ENCODE results near the gene FRK.
"Not testable (repeated sequence)": the region's sequence is repeated elsewhere in the genome, so short reads cannot be mapped to it uniquely, and the experiment has no call there.

Gene FRK

DNA sequence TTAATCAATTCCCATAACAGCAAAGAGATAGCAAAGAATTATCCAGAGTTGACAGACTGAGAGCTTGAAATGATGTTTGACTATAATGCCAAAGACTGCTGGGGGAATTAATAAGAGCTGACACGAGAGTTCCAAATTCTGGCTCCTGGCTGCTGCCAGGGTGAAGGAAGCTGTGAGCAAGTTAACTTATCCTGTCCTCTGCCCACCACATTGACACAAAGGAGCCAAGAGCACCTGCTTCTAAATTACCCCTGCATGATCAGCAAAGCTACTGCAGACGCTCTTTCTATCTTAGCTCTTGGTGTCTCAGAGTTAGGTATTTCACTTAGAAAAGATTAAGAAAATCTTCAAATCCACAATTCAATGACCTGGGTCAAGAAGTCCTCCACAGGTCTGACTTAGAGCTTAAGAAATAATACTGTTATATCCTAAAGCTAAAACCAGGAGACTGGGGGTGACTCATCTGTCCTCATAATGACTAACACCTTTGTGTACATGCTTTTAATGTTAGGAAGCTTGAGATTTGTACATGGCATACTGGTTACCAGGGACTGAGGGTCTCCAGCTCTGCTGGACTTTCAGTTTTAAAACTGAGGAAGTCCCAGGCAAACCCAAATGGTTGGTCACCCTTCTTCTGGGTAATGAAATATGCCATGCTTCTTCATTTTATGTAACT, 13.2 kb upstream of the FRK start:
- no peak for DNase-seq

DNA sequence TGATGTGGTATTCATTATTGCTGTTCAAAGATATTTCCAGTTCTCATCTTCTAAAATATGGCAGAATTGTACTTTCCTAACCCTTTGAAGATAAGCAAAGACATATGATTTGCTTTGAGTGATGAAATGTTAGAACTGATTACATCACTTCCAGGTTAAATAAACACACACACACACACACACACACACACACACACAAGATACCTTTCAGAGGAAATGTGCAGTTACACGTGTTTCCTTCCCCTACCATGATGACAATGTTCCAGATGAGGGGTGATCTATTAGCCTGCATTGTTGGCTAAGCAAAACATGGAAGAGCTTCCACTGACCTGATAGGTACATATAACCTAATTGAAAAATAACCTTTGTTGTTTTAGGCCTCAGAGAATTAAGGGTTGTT, 11.7 kb upstream of the FRK start:
- no peak for DNase-seq

DNA sequence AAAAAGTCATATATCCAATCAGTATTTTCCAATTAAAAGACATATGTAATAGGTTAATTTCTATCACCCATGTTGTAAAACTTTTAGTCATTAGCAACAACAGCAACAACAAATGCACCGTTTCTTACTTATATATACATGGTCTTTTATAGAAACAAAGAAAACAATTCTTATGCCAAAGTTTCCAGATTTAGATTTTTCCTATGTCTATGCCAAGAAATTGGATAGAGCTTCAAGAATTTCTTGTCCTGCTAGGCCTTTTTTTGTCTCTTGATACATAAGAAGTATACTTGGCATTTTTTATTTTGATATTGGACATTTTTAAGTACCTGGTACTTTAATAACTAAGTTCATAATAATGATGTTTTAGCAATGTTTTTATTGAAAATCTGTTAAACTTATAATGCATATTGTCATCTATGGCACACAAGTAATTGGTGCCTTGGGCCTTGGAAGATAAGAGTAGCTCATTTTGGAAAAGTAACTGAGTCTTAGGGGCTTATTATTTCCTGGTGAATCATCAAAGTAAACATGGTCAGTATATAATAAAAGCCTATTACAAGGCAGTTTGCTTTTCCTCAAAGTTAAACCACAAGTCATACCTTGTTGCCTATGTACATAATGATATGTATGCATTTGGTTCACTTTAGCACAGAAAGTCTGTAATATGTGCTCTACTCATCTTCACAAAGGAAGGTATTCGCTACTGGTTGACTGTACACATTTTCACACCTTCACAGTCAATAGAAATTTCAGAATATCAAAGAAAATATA, 10.1 kb upstream of the FRK start:
- DNase-seq = no peak

DNA sequence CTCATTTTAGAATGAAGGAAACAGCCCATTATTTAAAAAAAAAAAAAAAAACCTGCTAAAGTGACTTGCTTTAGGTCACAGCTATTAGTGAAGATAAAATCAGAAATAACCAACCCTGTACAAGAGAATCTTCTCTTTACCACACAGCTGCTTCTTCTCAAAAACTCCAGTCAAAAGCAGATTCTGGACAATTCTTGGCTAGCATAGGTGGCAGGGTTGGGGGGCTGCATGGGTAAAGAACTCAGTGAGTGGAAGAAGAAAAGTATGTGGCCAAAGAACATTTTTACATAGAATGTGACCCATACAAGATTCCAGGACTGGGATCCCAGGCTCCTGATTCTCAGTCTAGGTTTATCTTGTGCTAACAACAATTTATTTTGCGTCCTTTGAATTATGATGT, 9.4 kb upstream of the FRK start:
- DNase-seq = no peak

DNA sequence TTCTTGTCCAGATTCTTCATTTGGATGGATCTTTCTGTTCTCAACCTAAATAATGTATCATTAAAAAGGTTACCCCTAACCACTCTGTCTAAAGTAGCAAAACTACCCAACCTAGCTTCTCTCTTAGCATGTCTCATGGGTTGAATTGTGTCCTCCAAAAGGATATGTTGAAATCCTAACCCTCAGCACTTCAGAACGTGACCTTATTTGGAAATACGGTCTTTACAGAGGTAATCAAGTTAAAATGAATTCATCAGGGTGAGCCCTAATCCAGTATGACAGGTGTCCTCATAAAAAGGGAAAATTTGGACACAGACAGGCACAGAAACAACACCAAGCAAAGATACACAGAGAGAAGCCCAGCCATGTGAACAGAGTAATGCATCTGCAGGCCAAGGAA, 6.1 kb upstream of the FRK start:
- DNase-seq = no peak

DNA sequence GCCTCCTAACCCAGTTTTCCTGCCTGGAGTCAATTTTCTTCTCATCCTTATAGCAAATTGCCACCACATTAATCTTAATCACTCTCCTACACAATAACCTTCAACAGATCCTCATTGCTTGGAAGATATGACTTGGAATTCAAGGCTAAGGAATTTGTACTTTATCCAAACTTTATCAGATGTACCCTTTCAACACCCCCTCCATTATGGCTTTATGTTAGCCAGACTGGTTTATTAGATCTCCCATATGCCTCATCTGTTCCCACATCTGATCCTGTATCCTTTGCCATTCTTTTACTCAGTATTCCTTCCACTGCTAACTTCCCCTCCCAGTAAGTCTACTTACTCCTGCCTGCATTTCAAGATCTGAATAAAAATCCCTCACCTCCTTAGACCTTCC, 4.0 kb upstream of the FRK start:
- no peak for DNase-seq

DNA sequence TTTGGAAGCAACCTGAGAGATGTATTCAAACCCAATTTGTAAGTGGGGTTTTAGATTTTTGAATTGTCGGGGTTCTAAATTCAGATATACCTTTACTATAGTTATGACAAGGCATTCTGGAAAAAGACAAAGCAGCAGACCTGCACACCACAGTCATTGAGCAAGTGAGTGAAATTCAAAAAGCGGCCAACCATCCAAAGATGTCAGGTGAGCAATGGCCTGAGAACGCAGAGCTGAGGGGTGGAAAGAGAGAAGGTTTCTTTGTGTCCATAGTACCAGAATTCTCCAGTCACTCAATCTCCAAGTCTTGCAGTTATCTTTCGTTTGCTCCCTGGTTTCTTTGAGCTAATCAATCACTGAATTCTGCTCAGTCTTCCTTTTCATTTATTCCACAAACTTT, 1.8 kb upstream of the FRK start:
- no peak for DNase-seq

DNA sequence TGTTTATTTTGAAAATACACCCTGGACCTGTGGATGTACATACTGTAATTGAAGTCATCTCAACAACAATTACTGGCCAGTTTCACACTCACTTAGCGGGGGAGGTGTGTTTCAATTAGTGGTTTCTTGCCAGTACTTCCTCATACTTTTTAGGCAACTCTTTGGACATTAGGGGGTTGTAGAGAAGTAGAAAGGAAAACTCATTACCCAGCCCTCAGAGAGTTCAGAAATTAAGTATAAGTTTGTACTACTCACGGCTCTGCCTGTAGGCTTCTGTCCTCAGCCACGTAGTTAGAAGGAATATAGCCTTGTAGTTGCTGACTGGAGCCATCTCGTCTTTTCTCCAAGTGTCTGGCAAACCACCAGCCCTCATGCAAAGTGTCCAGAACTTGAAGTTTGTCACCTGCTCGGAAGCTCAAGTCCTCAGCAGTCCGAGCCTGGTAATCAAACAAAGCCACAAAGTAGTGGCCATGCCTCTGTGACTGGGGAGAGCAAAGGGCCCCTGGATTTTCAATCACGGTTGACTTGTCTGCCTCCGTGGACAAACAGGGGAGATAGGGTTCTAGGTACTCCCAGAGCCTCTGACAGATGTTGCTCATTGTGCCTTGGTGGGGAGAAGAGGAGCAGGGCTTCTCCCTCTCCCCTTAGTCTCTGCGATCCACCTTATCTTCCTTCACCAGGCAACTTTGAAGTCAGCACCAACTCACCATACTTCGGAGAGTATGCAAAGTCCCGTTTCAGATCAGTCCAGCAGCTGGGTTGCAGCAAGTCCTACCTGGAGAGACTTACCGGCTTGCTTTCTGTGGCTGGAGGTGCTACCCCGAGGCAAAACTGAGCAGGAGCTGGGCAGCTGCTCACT, 749 bp downstream of the FRK start:
- no peak for DNase-seq

DNA sequence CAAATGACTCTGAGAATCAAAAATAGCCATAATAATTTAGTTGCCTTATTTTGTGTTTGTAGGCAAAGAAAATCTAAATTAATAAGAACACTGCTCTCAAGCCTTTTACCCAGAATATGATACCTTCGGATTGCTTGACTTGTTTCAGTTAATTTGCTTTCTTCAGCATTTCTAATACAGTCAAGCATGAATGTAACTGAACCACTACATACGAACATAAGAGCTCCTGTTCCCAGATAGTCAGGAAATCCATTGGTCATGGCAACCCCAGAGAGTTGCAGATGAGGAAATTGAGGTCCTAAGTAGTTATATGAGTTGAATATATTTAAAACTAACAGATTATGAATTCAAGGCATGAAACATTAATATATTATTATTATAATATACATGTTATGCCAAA, 2.9 kb downstream of the FRK start:
- DNase-seq = no peak

DNA sequence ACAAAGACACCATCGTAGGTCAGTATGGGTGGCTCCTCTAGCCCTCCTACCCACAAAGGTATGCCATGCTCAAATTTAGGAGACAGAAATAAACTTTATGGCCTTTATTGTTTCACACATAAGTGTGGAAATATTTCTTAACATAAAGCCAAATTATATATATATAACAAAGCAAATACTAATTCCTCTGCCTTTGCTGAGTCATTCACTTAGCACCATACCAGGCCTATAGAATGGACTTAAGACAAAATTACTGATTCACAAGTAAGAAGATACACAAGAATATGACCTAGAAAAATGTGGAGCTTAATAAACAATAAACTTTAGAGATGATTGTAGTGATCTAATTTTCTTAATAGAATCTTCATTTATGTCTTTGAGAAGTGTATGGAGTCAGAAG, 5.2 kb downstream of the FRK start:
- no peak for DNase-seq

DNA sequence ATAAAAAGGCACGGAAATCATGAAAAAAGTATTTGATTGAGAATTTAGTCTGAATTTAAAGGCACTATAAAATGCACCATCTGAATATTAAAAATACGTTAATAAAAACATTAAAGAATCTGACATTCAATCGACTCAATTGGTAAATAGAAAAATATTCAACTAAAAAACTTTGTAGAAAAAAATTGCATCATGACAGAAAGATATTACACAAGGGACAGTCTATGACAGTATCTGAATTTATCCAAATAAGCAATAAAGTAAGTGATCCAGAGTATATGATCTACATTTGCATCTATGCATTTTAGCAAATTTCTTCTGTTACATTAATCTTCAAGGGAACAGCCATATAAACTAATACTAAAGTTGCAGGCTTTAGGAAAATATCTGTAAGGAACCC, 9.4 kb downstream of the FRK start:
- DNase-seq = no peak

DNA sequence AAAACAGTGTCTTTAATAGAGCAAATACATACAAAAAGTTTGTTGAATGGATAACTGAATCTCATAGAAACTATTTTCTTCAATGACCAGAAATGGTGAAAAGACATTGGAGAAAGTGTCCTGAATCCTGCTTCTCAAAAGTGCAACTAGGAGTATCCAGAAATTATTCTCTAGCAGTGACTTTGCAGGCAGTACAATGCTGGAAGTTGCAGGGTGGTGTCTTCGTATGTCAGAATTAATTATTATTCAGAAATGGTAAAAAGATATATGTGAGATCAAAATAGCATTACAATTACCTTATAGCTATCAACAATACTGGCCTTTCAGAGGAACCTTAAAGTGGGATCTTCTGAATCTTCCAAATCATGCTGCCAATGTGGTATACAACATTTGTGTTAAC, 10.0 kb downstream of the FRK start:
- DNase-seq = no peak

DNA sequence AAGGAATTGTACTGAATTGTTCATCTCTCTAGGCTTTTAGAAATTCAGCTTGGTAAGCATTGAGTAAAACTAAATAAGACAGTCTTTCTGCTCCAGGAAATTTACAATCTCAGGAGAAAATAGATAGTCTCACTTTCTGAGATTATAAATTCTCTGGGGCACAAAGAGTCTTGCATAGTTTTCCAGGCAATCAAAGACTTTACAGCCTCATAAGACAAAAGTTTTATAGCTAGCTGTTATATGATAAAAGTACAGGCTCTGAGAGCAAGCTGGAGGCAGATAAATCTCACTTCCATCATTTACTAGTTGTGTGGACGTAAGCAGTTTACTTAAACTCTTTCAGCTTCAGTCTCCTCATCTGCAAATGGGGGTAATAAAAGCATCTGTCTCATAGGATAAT, 11.4 kb downstream of the FRK start:
- DNase-seq = no peak

DNA sequence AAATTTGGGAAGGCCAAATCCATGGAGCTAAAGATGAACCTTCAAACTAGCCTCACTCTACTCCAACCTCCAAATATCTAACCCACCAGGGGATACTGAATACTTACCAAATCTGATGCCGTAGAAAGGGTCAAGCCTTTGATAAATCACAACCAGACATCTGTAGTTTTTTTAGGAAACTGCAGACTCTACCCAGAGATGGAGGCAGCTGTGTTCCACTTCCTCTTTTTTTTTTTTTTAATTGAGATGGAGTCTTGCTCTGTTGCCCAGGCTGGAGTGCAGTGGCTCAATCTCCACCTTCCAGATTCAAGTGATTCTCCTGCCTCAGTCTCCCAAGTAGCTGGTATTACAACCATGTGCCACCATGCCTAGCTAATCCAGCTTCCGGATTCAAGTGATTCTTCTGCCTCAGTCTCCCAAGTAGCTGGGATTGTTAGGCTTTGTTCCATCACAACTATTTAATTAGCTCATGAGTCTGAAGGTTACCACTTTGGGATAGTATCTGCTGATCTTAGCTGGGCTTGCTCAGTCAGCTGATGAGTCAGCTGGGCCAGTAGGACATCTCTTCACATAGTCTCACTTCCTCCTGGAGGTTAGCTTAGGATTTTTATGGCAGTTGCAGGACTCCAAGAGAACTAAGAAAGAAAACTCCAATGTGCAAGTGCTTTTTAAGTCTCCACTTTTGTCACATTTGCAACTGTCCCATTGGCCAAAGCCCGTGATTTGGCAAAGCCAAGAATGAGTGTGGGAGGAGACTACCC, 13.3 kb downstream of the FRK start:
- no peak for DNase-seq

DNA sequence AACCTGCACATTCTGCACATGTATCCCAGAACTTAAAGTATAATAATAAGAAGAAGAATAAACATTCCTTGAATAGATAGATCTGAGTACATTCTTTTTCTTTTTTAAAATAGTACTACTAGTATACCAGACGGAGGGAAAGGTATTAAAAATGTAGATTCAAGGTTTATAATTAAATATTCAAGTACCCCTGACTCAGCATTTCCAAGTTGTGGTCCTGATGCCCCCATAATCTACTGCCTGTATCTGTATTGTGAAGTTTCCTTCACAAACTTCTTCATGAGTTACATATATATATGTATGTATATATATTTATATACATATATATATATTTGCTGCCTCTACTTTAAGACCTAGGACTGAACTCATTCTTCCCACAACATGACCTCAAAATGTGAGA, 14.0 kb downstream of the FRK start:
- no peak for DNase-seq

DNA sequence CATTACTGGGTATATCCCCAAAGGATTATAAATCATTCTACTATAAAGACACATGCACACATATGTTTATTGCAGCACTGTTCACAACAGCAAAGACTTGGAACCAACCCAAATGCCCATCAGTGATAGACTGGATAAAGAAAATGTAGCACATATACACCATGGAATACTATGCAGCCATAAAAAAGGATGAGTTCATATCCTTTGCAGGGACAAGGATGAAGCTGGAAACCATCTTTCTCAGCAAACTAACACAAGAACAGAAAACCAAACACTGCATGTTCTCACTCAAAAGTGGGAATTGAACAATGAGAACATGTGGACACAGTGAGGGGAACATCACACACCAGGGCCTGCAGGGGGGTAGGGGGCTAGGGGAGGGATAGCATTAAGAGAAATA, 14.4 kb downstream of the FRK start:
- not testable (repeated sequence) for DNase-seq

DNA sequence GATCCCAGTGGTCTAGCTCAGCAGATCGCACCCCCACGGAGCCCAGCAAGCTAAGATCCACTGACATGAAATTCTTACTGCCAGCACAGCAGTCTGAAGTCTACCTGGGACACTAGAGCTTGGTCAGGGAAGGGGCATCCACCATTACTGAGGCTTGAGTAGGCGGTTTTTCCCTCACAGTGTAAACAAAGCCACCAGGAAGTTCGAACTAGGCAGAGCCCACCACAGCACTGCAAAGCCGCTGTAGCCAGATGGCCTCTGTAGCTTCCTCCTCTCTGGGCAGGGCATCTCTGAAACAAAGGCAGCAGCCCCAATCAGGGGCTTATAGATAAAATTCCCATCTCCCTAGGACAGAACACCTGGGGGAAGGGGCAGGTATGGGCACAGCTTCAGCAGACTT, 18.8 kb downstream of the FRK start:
- no peak for DNase-seq

DNA sequence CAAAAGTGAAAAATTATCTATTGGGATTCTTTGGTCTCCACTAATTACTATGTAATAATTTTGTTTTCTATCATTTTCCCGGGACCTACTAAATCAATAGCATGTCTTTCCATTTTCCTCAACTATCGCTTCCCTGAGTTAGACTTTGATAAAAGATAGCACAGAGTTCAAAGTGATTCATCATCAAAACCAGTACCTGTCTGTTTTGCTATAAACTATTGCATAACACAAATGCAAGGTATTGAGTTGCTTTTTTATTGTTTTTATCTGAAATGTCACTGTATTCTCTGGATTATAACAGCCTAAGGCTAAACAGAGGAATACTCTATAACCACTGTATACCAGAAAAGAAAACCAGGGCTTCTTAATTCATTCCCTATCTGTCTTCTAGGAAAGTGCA, 19.7 kb downstream of the FRK start:
- no peak for DNase-seq

DNA sequence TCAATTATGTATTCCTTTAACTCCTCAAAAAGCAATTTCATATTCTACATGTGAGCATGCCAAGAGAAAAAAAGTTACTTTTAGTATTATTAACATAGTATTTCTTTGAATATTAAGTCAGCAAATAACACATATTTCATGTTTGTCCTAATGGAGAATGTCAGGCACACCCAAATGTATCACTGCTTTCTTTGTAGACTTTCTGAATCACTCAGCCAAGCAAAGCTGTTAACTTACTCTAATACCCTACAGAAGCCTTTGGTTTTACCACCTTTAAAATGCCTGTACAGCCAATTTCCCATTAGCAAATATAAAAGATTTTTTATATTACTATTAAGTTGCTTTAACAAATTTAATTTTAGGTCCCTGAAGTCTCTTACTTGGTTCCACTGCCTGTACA, 23.8 kb downstream of the FRK start:
- no peak for DNase-seq

DNA sequence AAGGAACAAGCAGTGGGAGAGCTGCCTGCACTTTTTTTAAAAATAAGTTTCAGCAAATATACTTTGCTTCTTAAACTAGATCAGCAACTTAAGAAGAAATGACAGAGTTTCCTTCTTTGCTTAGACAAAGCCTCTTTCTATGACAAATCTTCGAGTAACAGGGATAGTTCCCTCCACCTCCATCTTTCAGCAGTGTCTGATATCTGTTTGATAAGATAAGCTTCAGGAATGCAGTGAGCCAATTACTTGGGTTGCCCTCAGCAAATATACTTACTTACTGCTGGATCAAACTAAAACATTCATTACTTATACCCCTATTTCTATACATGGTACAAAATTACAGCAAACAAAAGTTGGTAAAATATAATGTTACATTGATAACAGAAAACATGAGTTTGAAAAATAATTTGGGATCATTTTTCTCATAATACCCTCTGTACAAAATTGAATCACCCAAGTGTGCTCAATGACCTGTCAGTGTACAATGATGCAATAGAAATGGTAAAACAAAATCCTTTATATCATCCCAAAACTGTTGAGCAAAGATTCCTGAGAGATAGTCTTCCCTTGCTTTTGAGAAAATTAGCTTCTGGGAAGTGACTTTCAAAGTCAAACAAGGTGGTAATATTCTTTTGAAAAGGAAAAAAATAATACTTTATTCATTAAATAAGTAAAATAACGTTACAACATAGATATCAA, 24.5 kb downstream of the FRK start:
- DNase-seq = no peak

DNA sequence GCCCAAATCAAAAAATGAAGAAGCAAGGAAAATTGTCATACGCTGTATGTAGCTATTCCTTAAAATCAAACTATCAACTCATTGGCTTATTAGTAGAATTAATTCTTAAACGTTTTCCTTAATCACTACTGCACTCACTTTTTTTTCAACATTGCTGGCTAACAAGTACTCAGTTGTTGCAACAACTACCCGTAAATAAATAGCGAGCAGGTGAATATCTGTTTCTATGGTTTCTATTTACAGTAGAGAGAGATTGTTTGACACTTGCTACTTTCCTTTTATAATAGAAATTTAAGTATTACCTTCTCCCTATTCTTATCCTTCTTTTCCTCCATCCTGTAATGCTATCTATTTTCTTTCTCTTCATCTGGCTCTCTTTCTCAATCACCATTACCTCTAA, 25.1 kb downstream of the FRK start:
- DNase-seq = no peak

DNA sequence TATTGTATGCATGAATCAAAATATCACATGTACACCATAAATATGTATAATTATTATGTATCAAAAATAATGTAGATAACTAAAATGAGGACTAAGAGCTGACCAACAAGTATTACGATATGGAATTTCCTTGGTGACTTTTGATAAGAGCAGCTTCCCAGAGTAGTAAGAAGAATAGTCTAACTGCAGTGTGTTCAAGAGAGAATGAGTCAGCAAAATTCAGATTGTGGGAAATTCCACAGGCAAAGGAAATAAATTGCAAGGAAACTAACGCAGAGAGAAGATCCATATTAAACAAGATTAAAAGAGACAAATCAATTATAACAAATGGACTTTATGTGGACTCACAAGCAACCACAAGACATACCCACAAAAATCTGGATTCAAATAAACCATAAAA, 26.4 kb downstream of the FRK start:
- no peak for DNase-seq

All from central memory CD4-positive, alpha-beta T cell (primary cell).